NCI-H345 treated with DMSO at 0.1 percent for 48 hours (cell line): ENCODE measurements around the gene ADAMTS12.

Source experiments
- DNase-seq: peaks from one replicate; lab custom pipeline; 2025; ENCODE audit not compliant: unreplicated experiment; lab: John Stamatoyannopoulos, UW

Gene ADAMTS12

DNA sequence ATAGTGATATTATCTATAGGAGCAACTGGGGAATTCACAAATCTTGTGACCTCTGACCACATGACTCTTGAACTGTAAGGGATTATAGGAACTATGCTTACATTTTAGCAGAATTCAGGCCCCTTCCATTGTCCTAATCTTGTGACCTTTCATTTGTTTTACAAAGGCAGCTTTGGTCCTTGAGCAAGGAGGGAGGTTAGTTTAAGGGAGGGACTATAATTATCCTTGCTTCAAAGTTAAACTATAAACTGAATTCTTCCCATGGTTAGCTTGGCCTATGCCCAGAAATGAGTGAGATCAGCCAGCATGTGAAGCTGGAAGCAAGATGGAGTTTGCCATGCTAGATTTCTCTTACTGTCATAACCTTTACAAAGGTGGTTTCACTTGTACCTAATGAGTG, 399.8 kb downstream of the ADAMTS12 start:
- DNase-seq, result no peak

DNA sequence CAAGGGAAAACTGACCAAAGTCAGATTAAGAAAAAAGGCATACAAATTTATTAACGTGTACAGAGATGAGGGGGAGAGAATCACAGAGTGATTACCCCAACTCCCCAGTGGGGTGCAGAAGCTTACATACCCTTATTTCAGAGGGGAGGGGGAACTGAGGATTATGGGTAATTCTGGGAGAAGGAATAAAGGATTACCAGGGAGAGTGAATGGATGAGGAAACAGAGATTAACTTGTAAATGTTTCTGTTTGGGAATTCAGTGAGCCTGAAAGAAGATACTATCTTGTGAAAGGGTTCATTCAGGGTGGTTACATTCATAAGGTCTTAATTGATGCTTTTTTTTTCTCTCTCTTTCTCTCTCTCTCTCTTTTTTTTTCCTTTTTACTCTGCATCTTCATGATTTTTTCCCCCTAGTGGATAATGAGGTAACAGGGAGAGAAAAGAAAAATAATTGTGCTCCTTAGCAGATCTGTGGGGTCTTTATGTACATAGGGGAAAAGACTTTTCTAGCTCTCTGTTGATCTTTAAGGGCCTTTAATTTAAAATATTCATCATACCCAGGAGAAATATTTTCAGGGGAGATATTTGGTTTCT, 401.6 kb downstream of the ADAMTS12 start:
- DNase-seq, result no peak

- no peak for DNase-seq
These were observed 402.2 kb downstream of the ADAMTS12 start for GRCh38 chr5:33489481-33490067.

DNA sequence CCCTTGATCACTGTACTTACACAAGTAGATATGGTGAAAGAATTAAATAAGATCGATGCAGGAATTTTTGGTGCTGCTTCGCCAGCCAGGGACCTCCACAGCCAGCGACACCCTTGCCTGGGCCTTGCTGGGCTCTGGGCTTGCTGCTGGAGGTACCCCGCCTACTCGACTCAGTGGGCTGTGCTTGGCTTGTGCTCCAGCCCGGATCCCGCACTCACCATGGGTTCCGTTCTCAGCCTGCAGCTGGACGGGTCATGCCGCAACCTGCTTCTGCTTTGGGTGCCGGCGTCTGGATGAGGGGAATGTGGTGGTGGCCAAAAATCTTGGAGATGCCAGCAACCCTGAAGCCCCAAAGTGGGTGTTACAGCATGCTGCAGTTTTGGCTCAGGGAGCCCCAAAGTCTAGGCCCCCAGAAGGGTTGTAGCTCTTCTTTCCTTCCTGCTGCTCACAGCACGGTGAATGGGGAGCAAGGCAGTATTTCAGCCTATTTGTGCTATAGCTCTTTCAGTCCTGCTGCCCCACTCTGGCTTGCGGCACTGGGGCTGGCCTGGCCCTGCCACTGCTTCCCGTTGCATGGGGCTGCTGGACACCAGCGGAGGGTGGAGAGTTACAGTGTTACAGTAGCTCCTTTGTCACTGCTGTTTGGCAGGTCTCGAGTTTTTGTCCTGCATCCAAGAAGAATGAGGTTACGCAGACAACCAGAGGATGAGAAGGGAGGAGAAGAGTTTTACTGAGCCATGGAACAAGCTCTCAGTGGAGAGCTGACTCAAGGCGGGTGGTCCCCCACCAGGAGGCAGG, 403.0 kb downstream of the ADAMTS12 start:
- DNase-seq, result no peak

DNA sequence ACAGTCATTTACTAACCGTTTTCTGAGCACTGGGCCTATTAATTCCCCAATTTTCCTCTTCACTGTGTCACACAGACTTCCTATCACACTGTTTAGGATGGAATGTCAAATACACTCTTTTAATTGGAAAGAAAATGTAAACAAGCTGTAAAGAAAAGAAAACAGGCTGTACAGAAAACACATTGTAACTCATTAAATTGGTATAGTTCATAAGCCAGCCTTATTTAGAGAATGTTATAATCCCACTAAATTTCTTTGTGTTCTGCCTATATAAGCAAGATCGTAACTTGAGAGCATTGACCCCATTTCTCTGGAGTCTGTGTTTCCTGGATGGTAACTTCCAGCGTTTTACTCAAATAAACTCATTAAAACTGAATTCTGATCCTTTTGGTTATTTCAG, 404.6 kb downstream of the ADAMTS12 start:
- DNase-seq, result no peak

GRCh38 chr5:33482335-33482734, 409.5 kb downstream of the ADAMTS12 start:
- no peak for DNase-seq

DNA sequence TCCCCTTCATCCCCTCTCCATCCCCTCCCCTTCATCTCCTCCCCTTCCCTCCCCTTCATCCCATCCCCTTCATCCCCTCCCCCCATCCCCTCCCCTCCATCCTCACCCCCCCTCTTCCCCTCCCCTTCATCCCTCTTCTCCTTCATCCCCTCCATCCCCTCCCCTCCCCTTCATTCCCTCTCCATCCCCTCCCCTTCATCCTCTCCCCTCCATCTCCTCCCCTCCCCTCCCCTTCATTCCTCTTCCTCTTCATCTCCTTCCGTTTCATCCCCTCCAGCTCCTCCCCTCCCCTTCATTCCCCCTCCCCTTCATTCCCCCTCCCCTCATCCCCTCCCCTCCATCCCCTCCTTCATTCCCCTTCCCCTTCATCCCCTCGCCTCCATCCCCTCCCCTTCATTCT, 410.9 kb downstream of the ADAMTS12 start:
- DNase-seq, result no peak

DNA sequence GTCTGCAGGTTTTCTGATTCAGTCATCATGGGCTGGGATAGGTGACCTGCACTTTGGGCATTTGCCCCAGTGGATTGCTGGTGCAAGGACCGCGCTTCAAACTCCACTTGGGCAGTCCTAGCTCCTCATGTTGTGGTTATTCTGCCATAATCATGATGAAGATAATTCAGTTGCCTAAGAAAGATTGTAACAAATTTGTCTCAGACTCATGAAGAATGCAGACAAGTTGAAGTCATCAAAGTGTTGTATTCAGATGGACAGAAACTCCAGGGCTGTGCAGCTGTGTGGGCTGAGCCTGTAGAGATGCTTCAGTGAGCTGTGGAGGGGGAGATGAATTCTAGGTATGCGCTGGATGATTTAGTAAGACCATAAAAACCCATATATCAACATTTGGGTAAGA, 412.5 kb downstream of the ADAMTS12 start:
- DNase-seq, result no peak

DNA sequence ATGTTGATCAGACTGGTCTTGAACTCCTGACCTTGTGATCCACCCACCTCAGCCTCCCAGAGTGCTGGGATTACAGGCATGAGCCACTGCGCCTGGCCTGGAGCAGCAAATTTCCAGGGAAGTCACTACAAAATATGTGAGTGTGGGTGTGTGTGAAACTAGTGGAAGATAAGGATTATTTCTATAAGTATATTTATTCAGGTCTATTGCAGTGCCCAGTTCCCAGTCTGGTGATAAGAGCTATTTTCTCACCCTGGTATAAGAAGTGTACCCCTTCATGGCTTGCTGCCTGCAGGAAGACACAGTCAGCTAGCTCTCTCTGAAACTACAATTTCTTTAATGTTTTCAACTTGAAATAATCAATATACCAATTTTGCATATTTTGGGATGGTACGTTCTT, 414.0 kb downstream of the ADAMTS12 start:
- no peak for DNase-seq

GRCh38 chr5:33476992-33477391, 414.8 kb downstream of the ADAMTS12 start:
- no peak for DNase-seq

DNA sequence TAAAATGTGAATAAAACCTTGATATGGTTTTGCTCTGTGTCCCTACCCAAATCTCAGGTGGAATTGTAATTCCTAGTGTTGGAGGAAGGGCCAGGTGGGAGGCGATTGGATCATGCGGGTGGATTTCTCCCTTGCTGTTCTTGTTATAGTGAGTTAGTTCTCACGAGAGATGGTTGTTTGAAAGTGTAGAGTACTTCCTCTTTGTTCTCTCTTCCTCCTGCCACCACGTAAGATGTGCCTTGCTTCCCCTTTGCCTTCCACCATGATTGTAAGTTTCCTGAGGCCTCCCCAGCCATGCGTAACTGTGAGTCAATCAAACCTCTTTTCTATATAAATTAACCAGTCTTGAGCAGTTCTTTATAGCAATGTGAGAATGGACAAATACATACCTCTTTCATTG, 416.1 kb downstream of the ADAMTS12 start:
- no peak for DNase-seq

DNA sequence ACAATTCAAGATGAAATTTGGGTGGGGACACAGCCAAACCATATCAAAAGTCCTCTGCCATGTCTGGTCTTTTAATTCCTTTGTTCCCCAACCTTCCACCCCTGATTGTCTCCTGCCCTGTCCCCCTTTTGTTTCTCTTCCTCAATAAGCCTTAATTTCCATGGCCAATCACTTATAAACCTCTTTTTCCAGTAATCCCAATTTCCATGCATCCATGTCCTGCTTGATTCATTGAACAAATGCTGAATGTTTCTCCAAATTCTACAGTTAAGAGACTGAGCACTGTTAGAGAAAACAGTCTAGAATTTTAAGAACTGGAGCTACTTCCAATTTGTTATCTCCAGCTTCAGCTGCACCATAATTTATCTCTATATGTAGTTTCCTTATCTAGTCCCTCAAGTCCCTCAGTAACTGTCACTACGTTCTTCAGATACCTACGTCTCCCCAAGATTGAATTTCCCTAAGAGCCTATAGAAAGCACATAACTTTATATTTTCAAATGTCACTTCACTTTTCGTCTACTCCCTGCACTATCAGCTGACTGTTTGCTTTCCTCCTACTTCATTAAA, 416.8 kb downstream of the ADAMTS12 start:
- no peak for DNase-seq

- DNase-seq, result no peak
These were observed 417.8 kb downstream of the ADAMTS12 start for GRCh38 chr5:33474004-33474403.
